ENCODE data around the gene ADGRE3.
"Not testable (repeated sequence)": the region's sequence is repeated elsewhere in the genome, so short reads cannot be mapped to it uniquely, and the experiment has no call there.

ADGRE3 gene

GRCh38 chr19:14669940-14670339 is 4.7 kb downstream of the ADGRE3 start:
- no peak for DNase-seq

GRCh38 chr19:14661372-14661924 is 13.2 kb downstream of the ADGRE3 start:
- DNase-seq = no peak

- no peak for DNase-seq
Observed at GRCh38 chr19:14659874-14660489, 14.7 kb downstream of the ADGRE3 start.

GRCh38 chr19:14655726-14656125 is 18.9 kb downstream of the ADGRE3 start:
- no peak for DNase-seq

GRCh38 chr19:14654786-14655560 is 19.7 kb downstream of the ADGRE3 start:
- DNase-seq = no peak

- no peak for DNase-seq
Observed at GRCh38 chr19:14650161-14650560, 24.5 kb downstream of the ADGRE3 start.

GRCh38 chr19:14649020-14649419 is 25.6 kb downstream of the ADGRE3 start:
- no peak for DNase-seq

GRCh38 chr19:14648506-14648905 is 26.1 kb downstream of the ADGRE3 start:
- no peak for DNase-seq

- no peak for DNase-seq
Observed at GRCh38 chr19:14639536-14640277, 34.9 kb downstream of the ADGRE3 start.

- DNase-seq = peak; percentile 32
Observed at GRCh38 chr19:14632286-14632685, 42.4 kb downstream of the ADGRE3 start.

GRCh38 chr19:14629557-14629956 is 45.1 kb downstream of the ADGRE3 start:
- DNase-seq = no peak

GRCh38 chr19:14624491-14624890 is 50.2 kb downstream of the ADGRE3 start:
- DNase-seq = not testable (repeated sequence)

- no peak for DNase-seq
Observed at GRCh38 chr19:14619404-14619803, 55.2 kb downstream of the ADGRE3 start.

GRCh38 chr19:14616407-14616806 is 58.2 kb downstream of the ADGRE3 start:
- DNase-seq = no peak

GRCh38 chr19:14615623-14616022 is 59.0 kb downstream of the ADGRE3 start:
- DNase-seq = no peak

- DNase-seq = no peak
Observed at GRCh38 chr19:14614099-14614412, 60.6 kb downstream of the ADGRE3 start.

- DNase-seq = peak; percentile 40
Observed at GRCh38 chr19:14613399-14614098, 61.1 kb downstream of the ADGRE3 start.

GRCh38 chr19:14612657-14613056 is 62.0 kb downstream of the ADGRE3 start:
- no peak for DNase-seq

- not testable (repeated sequence) for DNase-seq
Observed at GRCh38 chr19:14612242-14612641, 62.4 kb downstream of the ADGRE3 start.

GRCh38 chr19:14611051-14611450 is 63.6 kb downstream of the ADGRE3 start:
- DNase-seq = no peak

- no peak for DNase-seq
Observed at GRCh38 chr19:14606627-14607026, 68.0 kb downstream of the ADGRE3 start.

GRCh38 chr19:14603990-14604387 is 70.7 kb downstream of the ADGRE3 start:
- no peak for DNase-seq

GRCh38 chr19:14599548-14600147 is 75.0 kb downstream of the ADGRE3 start:
- no peak for DNase-seq
